HG02759 (cell line): ENCODE data around the gene CAPN7.
"Not testable (repeated sequence)": the region's sequence is repeated elsewhere in the genome, so short reads cannot be mapped to it uniquely, and the experiment has no call there.

Experiments used
- ATAC-seq: cut with Tn5 transposase; IDR thresholded peaks from one replicate; pipeline ENCODE4 v1.9.1; 2021; ENCODE audit warnings: mild to moderate bottlenecking, moderate library complexity; ENCODE audit not compliant: unreplicated experiment

CAPN7 gene

DNA sequence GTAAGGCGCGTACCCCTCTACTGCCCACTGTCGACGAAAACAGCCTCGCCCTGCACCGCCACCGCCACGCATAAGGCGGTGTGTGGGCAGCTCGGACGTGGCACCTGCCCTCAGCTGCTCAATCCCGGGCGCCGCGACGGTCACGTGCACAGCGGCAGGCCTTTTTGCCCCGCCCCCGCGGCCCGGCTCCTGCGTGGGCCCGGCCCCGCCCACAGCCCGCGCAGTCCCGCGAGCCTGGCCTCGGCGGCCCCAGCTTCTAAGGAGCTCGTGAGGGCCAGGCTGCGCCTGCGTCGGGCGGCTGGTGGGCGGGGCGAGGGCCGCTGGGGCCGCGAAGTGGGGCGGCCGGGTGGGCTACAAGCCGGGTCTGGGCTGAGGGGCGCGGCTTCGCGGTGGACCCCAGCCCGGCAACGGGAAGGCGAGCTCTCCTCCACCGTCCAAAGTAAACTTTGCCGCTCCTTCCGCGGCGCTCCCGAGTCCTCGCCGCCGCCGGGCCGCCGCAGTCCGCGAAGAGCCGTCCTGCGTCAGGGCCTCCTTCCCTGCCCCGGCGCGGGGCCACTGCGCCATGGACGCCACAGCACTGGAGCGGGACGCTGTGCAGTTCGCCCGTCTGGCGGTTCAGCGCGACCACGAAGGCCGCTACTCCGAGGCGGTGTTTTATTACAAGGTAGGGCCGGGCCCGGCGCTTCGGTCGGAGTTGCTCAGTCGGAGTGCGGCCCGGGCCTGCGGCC lies at the start of gene CAPN7:
CAPN7 (plus strand) TSS at position 313 of the 728 bp plus-strand sequence; CDS start at position 563, 250 bp downstream.
- ATAC-seq, result peak; percentile 91

DNA sequence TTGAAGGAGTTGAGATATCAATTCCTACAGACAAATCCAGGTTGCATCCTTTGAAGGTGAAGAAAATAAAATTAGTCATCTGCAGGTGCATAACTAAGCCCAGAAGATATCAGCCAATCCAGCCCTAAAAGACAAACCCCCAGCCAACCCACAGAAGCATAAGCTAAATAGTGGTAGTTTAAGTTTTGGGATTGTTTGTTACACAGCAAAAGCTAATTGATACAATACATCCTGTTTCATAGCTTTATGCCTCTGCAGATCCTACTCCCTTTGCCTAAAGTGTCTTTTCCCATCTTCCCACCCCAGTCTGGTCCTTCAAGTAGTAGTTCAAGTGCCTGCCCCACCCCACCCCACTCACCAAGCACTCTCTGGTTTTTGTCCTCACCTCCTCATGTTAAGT lies 48.6 kb upstream of the CAPN7 start:
- ATAC-seq, result no peak

DNA sequence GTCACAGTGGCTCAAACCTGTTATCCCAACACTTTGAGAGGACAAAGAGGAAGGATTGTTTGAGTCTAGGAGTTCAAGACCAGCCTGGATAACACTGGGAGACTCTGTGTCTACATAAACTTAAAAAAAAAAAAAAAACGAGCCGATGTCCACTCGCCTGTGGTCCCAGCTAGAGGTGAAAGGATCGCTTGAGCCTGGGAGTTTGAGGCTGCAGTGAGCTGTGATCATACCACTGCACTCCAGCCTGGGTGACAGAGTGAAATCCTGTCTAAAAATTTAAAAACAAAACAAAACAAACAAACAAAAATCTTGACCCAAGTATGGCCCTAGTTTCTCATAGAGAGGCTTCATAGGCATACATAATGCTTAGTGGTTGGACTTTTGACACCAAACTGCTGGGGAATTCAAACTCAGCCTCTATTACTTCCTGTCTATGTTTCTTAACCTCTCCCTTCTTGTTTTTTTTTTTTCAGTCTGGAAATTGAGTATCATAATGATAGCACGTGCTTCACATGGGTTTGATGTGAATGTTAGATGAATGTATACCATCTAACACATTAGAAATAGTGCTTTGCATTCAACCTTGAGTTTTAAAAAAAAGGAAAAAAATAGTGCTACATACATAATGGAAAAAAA lies 46.4 kb upstream of the CAPN7 start:
- ATAC-seq, result no peak

- no peak for ATAC-seq
These were observed 45.4 kb upstream of the CAPN7 start for GRCh38 chr3:15160662-15161061.

GRCh38 chr3:15161133-15161532 lies 44.9 kb upstream of the CAPN7 start:
- no peak for ATAC-seq

- not testable (repeated sequence) for ATAC-seq
These were observed 42.4 kb upstream of the CAPN7 start for GRCh38 chr3:15163656-15164055.

DNA sequence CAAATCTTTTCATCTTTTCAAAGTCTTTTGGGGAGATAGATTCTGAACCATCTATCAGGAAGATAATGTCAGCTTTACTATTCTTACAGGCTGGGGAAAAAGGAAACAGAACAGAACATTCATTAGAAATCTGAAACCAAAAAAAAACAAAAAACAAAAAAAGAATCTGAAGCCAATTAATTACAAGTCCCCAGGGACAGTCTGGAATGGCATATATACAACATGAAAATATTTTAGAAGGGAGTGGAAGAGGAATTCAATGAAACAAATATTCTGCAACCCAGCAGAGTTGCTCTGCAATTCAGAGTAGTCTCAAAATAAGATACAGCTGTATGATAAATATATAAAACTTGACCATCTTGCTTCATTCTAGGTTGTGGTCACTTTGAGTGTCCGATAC lies 41.7 kb upstream of the CAPN7 start:
- ATAC-seq, result no peak

- ATAC-seq, result no peak
These were observed 41.0 kb upstream of the CAPN7 start for GRCh38 chr3:15165061-15165460.

DNA sequence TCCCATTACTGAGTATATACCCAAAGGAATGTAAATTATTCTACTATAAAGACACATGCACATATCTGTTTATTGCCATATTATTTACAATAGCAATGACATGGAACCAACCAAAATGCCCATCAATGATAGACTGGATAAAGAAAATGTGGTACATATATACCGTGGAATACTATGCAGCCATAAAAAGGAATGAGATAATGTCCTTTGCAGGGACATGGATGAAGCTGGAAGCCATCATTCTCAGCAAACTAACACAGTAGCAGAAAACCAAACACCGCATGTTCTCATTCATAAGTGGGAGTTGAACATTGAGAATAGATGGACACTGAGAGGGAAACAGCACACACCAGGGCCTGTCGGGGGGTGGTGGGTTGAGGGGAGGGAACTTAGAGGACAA lies 39.7 kb upstream of the CAPN7 start:
- ATAC-seq, result not testable (repeated sequence)

DNA sequence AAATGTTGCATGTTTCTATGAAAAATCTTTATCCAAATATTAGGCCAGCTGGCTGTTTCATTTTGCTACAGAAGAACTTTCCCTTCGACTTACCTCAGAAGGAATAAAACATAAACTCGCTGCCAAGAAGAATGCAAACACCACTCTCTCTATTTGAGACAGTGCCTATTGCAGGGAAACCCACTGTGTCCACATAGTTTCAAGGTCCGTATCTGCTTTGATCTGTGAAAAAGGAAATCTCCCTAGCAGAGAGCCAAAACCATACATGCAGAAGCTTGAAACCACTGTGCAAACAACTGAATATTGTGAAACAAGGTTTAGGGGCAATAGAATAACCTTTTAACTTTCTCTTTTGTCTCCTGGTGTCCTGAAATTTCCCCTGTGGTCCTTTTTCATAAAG lies 35.0 kb upstream of the CAPN7 start:
- peak; percentile 71 for ATAC-seq

DNA sequence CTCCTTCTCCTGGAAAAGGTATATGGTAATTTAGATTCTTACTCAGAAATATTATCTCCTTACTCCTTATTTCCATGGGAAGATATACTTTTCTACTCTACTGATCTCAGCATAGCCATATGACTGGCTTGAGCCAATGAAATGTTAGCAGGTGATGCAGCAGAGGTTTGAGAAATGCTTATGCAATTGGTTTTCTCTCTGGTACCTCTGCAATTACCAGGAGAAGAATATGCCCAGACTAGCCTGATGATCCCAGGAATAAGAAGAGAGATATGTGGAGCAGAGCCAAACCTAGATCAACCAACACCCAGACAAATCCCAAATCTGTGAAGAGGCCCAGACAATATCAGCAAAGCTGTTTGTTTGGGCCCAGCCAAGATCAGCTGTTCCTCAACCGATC lies 33.2 kb upstream of the CAPN7 start:
- ATAC-seq, result no peak

GRCh38 chr3:15174953-15175352 lies 31.1 kb upstream of the CAPN7 start:
- ATAC-seq, result no peak

- ATAC-seq, result no peak
These were observed 30.4 kb upstream of the CAPN7 start for GRCh38 chr3:15175605-15176004.

DNA sequence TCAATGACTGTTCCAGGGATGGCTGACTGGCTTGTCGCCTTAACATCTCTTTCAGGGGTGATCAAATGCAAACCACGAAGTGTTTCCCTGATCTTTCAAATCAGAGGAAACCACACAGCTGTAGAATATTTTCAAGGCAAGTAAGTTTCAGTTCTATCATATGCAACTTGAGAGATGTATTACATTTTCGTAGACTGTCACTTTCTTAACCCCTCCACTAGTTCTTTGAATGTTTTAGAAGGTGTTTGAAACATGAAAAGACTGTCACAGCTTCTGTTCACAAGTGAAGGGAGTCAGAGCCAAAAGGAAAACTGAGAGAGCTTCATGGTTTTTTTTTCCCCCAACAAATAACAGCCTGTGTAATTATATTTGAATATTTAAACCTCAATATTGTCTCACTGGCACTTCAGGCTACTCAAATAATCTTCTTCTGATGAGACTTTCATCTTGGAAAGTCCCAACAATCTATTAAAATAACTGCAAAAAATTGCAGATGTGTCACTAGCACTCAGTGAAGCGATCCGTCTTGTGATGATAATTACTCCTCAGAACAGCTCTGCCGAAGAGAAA lies 25.9 kb upstream of the CAPN7 start:
- ATAC-seq, result peak; percentile 75

- no peak for ATAC-seq
These were observed 24.5 kb upstream of the CAPN7 start for GRCh38 chr3:15181511-15181910.

DNA sequence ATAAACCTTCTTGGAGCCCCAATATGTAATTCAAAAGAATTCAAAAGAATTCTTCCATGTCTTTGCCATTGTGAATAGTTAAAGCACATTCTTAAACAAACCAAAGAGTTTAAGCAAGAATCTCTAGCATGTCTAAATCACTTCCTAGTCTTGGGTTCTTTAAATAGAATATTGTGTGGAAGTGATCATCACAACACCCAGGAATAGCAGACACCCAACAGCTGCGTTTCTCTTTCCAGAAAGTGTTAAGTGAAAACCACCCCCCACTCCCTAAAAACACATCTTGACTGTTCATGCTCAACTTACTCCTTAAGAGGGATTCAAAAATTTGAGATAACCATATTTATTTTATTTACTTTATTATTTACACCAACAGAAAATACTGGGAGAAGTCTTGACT lies 24.1 kb upstream of the CAPN7 start:
- ATAC-seq, result no peak

DNA sequence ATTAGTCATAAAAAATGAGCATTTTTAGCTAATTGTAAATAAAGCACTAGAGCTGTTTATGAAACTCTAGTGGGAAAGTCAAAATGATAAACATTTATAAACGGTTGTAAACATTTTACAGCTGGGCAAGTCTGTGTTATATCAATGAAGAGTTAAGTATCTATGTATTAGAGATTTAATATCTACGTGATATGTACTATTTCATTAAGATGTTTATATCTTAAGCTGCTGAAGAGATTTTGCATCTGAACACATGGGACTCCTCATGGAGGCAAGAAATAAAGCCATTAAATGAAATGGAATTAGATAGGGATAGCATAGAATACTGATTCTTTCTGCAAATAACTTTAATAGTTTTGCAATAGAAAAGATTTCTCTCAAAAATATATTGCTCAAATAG lies 23.0 kb upstream of the CAPN7 start:
- ATAC-seq, result no peak

DNA sequence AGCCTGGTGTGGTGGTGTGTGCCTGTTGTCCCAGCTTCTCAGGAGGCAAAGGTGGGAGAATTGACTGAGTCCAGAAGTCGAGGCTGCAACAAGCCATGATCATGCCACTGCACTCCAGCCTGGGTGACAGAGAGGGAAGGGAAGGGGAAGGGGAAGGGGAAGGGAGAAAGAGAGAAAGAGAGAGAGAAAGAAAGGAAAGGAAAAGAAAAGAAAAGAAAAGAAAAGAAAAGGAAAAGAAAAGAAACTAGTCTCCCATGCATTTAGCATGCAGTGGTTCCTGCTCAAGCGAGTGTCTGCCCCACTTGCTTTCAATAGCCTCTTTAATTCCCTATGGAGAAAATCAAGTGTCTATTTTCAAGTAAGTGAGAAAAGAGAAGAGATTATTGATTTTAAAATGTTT lies 20.6 kb upstream of the CAPN7 start:
- no peak for ATAC-seq

DNA sequence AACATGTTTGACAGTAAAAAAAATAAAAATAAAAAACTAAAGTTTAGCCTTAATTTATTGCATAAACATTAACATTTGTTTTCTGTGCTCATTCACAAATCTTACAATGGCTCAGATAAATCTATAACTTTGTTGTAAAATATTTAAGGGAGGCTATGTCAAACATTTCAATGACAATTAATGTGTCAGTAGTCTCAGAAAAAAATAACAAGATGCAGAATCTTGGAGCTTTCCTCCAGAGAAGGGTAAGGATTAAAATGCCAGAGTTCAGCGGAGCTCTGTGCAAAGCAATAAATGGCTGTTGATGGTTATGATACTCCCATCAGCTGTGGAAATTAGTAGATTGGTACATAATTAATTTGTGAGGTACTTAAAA lies 20.0 kb upstream of the CAPN7 start:
- ATAC-seq, result no peak

DNA sequence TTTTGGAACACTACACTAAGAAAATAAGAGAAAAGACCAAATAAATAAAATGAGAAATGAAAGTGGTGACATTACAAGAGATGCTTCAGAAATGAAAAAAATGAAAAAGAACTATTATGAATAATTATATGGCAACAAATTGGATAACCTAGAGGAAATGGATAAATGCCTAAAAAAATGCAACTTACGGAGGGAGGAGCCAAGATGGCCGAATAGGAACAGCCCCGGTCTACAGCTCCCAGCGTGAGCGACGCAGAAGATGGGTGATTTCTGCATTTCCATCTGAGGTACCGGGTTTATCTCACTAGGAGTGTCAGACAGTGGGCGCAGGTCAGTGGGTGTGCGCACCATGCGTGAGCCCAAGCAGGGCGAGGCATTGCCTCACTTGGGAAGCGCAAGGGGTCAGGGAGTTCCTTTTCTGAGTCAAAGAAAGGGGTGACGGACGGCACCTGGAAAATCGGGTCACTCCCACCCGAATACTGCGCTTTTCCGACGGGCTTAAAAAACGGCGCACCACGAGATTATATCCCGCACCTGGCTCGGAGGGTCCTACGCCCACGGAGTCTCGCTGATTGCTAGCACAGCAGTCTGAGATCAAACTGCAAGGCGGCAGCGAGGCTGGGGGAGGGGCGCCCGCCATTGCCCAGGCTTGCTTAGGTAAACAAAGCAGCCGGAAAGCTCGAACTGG lies 19.4 kb upstream of the CAPN7 start:
- ATAC-seq, result not testable (repeated sequence)

GRCh38 chr3:15197340-15198029 lies 8.6 kb upstream of the CAPN7 start:
- ATAC-seq, result no peak
